SK-N-SH (cell line): ENCODE results near the gene MAST4. TPM values are rescaled to one million over a fixed set of nuclear protein-coding genes. Genes with fewer than 3 reads are reported as not detected.

Experiments
- CTCF ChIA-PET: fragments of 300-600, 350-600 bp; formaldehyde crosslinking; extraction: SDS; loops from one replicate; lab custom pipeline; 2021; lab: Yijun Ruan, JAX
- POLR2A ChIA-PET: fragments of 350-600 bp; sonication (Branson Sonifier 250); formaldehyde crosslinking; extraction: SDS; loops from one replicate; lab custom pipeline; 2020; ENCODE audit warnings: antibody characterized with exemption, inconsistent platforms; lab: Yijun Ruan, JAX
- DNase-seq: peaks from one replicate; pipeline ENCODE4 v3.0.0; 2012
- H2AFZ ChIP-seq: fragments of 200-600 bp; sonication (generic); 2 replicates; pipeline ENCODE4 v1.8.1; 2016; ENCODE audit warnings: antibody characterized with exemption, mild to moderate bottlenecking, low read depth
- H3F3A ChIP-seq: fragments of 200-600 bp; sonication (generic); replicated peaks from 2 replicates; pipeline ENCODE3; 2016; ENCODE audit warnings: antibody characterized with exemption, mild to moderate bottlenecking; ENCODE audit not compliant: insufficient read depth
- H3K27ac ChIP-seq, 2 experiments: fragments of 200-500 bp in 1 of 2; fragments of 200-600 bp in 1 of 2; sonication (Bioruptor generic) in 1 of 2; sonication (generic), shearing (Covaris generic) in 1 of 2; 2 replicates each; pipeline versions ENCODE4 v1.5.1 to v1.6.1; 2014 to 2016; ENCODE audit warnings: low read depth in 2 of 2, inconsistent platforms in 1 of 2, low read length in 1 of 2, mild to moderate bottlenecking in 1 of 2, mixed read lengths in 1 of 2
- H3K27me3 ChIP-seq: fragments of 200-600 bp; sonication (generic), shearing (Covaris generic); 2 replicates; pipeline ENCODE4 v1.6.1; 2016; ENCODE audit warnings: mixed run types; ENCODE audit not compliant: insufficient read depth
- H3K36me3 ChIP-seq, 2 experiments: fragments of 200-500 bp in 1 of 2; fragments of 200-600 bp in 1 of 2; sonication (Bioruptor generic) in 1 of 2; sonication (generic) in 1 of 2; replicated peaks in 1 of 2; 2 replicates each; pipeline versions ENCODE3 to v1.5.1; 2014 to 2016; ENCODE audit warnings: low read length in 1 of 2, mild to moderate bottlenecking in 1 of 2; ENCODE audit not compliant: insufficient read depth in 2 of 2, control insufficient read depth in 1 of 2
- H3K4me1 ChIP-seq, 2 experiments: fragments of 200-500 bp in 1 of 2; fragments of 200-600 bp in 1 of 2; sonication (Bioruptor generic) in 1 of 2; sonication (generic), shearing (Covaris generic) in 1 of 2; 2 replicates each; pipeline versions ENCODE4 v1.5.1 to v1.6.1; 2014 to 2016; ENCODE audit warnings: low read depth in 1 of 2, low read length in 1 of 2, mixed run types in 1 of 2; ENCODE audit not compliant: insufficient read depth in 2 of 2, control insufficient read depth in 1 of 2
- H3K4me2 ChIP-seq: fragments of 200-600 bp; sonication (generic), shearing (Covaris generic); 2 replicates; pipeline ENCODE4 v1.6.1; 2017; ENCODE audit warnings: mixed run types
- H3K4me3 ChIP-seq, 2 experiments: fragments of 200-500 bp in 1 of 2; fragments of 200-600 bp in 1 of 2; sonication (Bioruptor generic) in 1 of 2; sonication (generic), shearing (Covaris generic) in 1 of 2; 2 replicates each; pipeline versions ENCODE4 v1.5.1 to v1.8.1; 2014 to 2016; ENCODE audit warnings: low read depth in 2 of 2, inconsistent platforms in 1 of 2, low read length in 1 of 2, mild to moderate bottlenecking in 1 of 2, mixed read lengths in 1 of 2, moderate library complexity in 1 of 2
- H3K79me2 ChIP-seq: fragments of 200-600 bp; sonication (generic); 2 replicates; pipeline ENCODE4 v1.8.1; 2017; ENCODE audit warnings: mild to moderate bottlenecking; ENCODE audit not compliant: insufficient read depth
- H3K9ac ChIP-seq: fragments of 200-600 bp; sonication (generic); 2 replicates; pipeline ENCODE4 v1.6.1; 2017; ENCODE audit warnings: mixed run types
- H3K9me2 ChIP-seq: fragments of 200-600 bp; sonication (generic); 2 replicates; pipeline ENCODE4 v1.6.1; 2017; ENCODE audit warnings: mixed run types
- H3K9me3 ChIP-seq: fragments of 200-600 bp; sonication (generic); 2 replicates; pipeline ENCODE4 v1.6.1; 2017; ENCODE audit warnings: mixed run types, mild to moderate bottlenecking, moderate library complexity
- H4K20me1 ChIP-seq: fragments of 200-600 bp; sonication (generic); 2 replicates; pipeline ENCODE4 v1.6.1; 2017; ENCODE audit warnings: mild to moderate bottlenecking, mixed run types; ENCODE audit not compliant: insufficient read depth
- ELF1 ChIP-seq: IDR thresholded peaks from 2 replicates; pipeline ENCODE4 v1.4.0; 2012
- GATA2 ChIP-seq: sonication (generic); formaldehyde crosslinking; IDR thresholded peaks from 2 replicates; pipeline ENCODE4 v1.5.0; 2020; ENCODE audit warnings: mild to moderate bottlenecking, missing genetic modification reagents
- IRF3 ChIP-seq: fragments of 150-350 bp; IDR thresholded peaks from 2 replicates; pipeline ENCODE4 v1.6.1; 2016; ENCODE audit warnings: mild to moderate bottlenecking, low read depth, low read length
- MAX ChIP-seq: IDR thresholded peaks from 2 replicates; pipeline ENCODE4 v1.4.0; 2012; ENCODE audit warnings: low read depth
- MXI1 ChIP-seq: IDR thresholded peaks from 2 replicates; pipeline ENCODE4 v1.6.1; 2012; ENCODE audit warnings: mild to moderate bottlenecking, low read depth, low read length, improper control_type of control experiment
- NRF1 ChIP-seq: IDR thresholded peaks from 2 replicates; pipeline ENCODE4 v1.6.1; 2012; ENCODE audit warnings: low read depth, mild to moderate bottlenecking, low read length
- TAF1 ChIP-seq: IDR thresholded peaks from 2 replicates; pipeline ENCODE4 v1.6.1; 2012; ENCODE audit warnings: low read depth, mild to moderate bottlenecking, low read length, moderate library complexity, borderline replicate concordance
- TCF12 ChIP-seq: IDR thresholded peaks from 2 replicates; pipeline ENCODE4 v1.4.0; 2012
- YY1 ChIP-seq: IDR thresholded peaks from 2 replicates; pipeline ENCODE4 v1.4.0; 2012; ENCODE audit warnings: low read depth, mild to moderate bottlenecking
- WGBS: methylation state at CpG from one replicate; pipeline ENCODE4 v1.1.6; 2017; ENCODE audit warnings: low lambda C conversion rate; 5-methylcytosine and 5-hydroxymethylcytosine counted together
- polyA plus RNA-seq, 3 experiments: library from polyadenylated mRNA; depleted of rRNA; stranded (reverse); fragments of >200 nt; gene quantifications; 2 replicates each; pipeline ENCODE4 v1.2.3, GENCODE V29; 2012
- TF ChIP-seq, protein P1 (sequence below): IDR thresholded peaks from 2 replicates; pipeline ENCODE4 v1.4.0; 2012; ENCODE audit warnings: low read depth, borderline replicate concordance

Gene MAST4
- polyA plus RNA-seq, 1 of the 3 experiments (the other 2 are of a cell fraction), result 2.2 TPM

DNA sequence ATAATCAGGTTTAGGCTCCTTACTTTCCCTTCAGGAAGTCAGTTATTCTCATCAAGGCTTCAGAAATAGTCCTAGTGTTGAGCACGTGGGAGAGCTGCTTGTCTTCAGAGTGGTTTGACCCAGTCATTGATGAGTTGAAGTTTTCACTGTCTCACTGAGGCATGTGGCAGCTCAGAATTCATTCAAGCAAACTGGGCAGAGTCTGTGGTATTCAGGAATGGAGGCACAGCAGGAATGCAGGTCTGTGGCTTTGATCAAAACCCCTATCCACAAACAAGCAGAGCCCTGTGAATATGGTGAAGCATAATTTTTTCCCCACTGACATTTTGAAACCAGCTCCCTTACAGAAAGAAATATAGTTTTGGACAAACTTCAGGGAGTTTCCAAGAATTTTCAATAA lies 393.1 kb downstream of the MAST4 start:
- Histone ChIP-seq H3K79me2 (no peaks in the 10 kb centered on the region), H3K36me3 (no peaks in the 10 kb centered on the region), H3K9me3 (no peaks in the 10 kb centered on the region), H3F3A (no peaks in the 10 kb centered on the region), H3K9ac (no peak overlapping the region), H4K20me1 (no peaks in the 10 kb centered on the region), H3K4me2 (no peak overlapping the region), H2AFZ (no peak overlapping the region), H3K4me1 (no peaks in the 10 kb centered on the region; a peak in 2 of 4 replicates), H3K27ac (no peak overlapping the region), H3K4me3 (no peak overlapping the region), H3K27me3 (no peaks in the 10 kb centered on the region), H3K9me2 (no peaks in the 10 kb centered on the region)
- CTCF ChIA-PET, result interaction anchor here (0.9 to 5.4 kb wide), 22 partner anchors 9 to 217 kb away, joined by 3 to 52 read pairs (median 4); no protein-coding TSS in a partner anchor
- POLR2A ChIA-PET, result interaction anchor here (1.6 kb wide), 1 partner anchor 15 kb away, joined by 3 read pairs; no protein-coding TSS in a partner anchor
- WGBS, result 29% methylated on average over 1 of the region's 1 CpG
- TF ChIP-seq TCF12 (0 out of 2 replicates have a peak, but pooled peaks have one; percentile 5), MXI1 (no peak)
- no peak for DNase-seq

- Histone ChIP-seq H3K79me2 (no peaks in the 10 kb centered on the region), H3K9me2 (no peaks in the 10 kb centered on the region), H3K4me3 (no peak overlapping the region), H3K9me3 (no peaks in the 10 kb centered on the region), H3F3A (no peaks in the 10 kb centered on the region), H3K4me1 (no peaks in the 10 kb centered on the region; a peak in 2 of 4 replicates), H2AFZ (no peak overlapping the region), H3K4me2 (no peak overlapping the region), H3K9ac (no peak overlapping the region), H3K27ac (no peak overlapping the region), H3K36me3 (no peaks in the 10 kb centered on the region), H4K20me1 (no peaks in the 10 kb centered on the region), H3K27me3 (no peaks in the 10 kb centered on the region)
- POLR2A ChIA-PET, result interaction anchor here (1.6 kb wide), 1 partner anchor 15 kb away, joined by 3 read pairs; no protein-coding TSS in a partner anchor
- TF ChIP-seq GATA2, result no peak
- TF ChIP-seq, protein P1, sequence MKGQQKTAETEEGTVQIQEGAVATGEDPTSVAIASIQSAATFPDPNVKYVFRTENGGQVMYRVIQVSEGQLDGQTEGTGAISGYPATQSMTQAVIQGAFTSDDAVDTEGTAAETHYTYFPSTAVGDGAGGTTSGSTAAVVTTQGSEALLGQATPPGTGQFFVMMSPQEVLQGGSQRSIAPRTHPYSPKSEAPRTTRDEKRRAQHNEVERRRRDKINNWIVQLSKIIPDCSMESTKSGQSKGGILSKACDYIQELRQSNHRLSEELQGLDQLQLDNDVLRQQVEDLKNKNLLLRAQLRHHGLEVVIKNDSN, result no peak
- no peak for TF ChIP-seq NRF1
- TF ChIP-seq IRF3, result no peak
- no peak for TF ChIP-seq ELF1
- TF ChIP-seq YY1, result no peak
- no peak for TF ChIP-seq MXI1
- no peak for TF ChIP-seq TAF1
- no peak for TF ChIP-seq MAX
- no peak for DNase-seq
- WGBS, result 94% methylated on average over 2 of the region's 2 CpGs
- CTCF ChIA-PET, result interaction anchor here (0.9 to 5.4 kb wide), 13 partner anchors 9 to 212 kb away, joined by 3 to 52 read pairs (median 4); no protein-coding TSS in a partner anchor
Observed at GRCh38 chr5:66989781-66990180, 393.6 kb downstream of the MAST4 start.
